Muscle of leg (tissue), 11 donors: ENCODE data around the gene TCF23. TPM values are rescaled to one million over a fixed set of nuclear protein-coding genes. Genes with fewer than 3 reads are reported as not detected.
A peak's percentile ranks its signal among the peaks of the same experiment; 100 is the strongest.
"Not testable (repeated sequence)": the region's sequence is repeated elsewhere in the genome, so short reads cannot be mapped to it uniquely, and the experiment has no call there.

Source experiments
- DNase-seq: peaks from one replicate; pipeline ENCODE4 v3.0.0; 2013
- H3K27ac ChIP-seq: one replicate; pipeline ENCODE4 v1.5.1; 2013; ENCODE audit warnings: mild to moderate bottlenecking, low read length, control low read depth
- H3K27me3 ChIP-seq: one replicate; pipeline ENCODE4 v1.6.1; 2013; ENCODE audit warnings: low read length; ENCODE audit not compliant: control insufficient read depth, insufficient read depth
- H3K36me3 ChIP-seq: one replicate; pipeline ENCODE4 v1.6.1; 2013; ENCODE audit warnings: low read length; ENCODE audit not compliant: control insufficient read depth, insufficient read depth
- H3K4me1 ChIP-seq: one replicate; pipeline ENCODE4 v1.6.1; 2013; ENCODE audit warnings: low read length; ENCODE audit not compliant: control insufficient read depth, insufficient read depth
- H3K4me3 ChIP-seq: one replicate; pipeline ENCODE4 v1.5.1; 2013; ENCODE audit warnings: low read length, control low read depth
- H3K9me3 ChIP-seq: replicated peaks from 2 replicates; pipeline ENCODE4 v1.6.1; 2013; ENCODE audit warnings: low read depth, low read length; ENCODE audit not compliant: control insufficient read depth
- WGBS: methylation state at CpG from one replicate; pipeline ENCODE4 v1.1.5; 2013; ENCODE audit warnings: missing lambda C conversion rate; ENCODE audit not compliant: insufficient coverage; 5-methylcytosine and 5-hydroxymethylcytosine counted together
- polyA plus RNA-seq, 8 donors: library from polyadenylated mRNA; unstranded; fragments of 120-200 nt; gene quantifications; one replicate each; pipeline versions ENCODE4 v1.2.1 to v1.2.3, GENCODE V29; 2013; ENCODE audit warnings: inconsistent platforms in 1 of 8, low replicate concordance in 1 of 8; ENCODE audit not compliant: insufficient read length in 8 of 8, insufficient read depth in 1 of 8
- total RNA-seq: library from RNA; stranded (reverse); fragments of 120-200 nt; gene quantifications from one replicate; pipeline ENCODE4 v1.2.4, GENCODE V29; 2013

The TCF23 gene
- total and polyA plus RNA-seq, 9 donors: 0.09 to 0.39 (median 0.31) TPM

DNA sequence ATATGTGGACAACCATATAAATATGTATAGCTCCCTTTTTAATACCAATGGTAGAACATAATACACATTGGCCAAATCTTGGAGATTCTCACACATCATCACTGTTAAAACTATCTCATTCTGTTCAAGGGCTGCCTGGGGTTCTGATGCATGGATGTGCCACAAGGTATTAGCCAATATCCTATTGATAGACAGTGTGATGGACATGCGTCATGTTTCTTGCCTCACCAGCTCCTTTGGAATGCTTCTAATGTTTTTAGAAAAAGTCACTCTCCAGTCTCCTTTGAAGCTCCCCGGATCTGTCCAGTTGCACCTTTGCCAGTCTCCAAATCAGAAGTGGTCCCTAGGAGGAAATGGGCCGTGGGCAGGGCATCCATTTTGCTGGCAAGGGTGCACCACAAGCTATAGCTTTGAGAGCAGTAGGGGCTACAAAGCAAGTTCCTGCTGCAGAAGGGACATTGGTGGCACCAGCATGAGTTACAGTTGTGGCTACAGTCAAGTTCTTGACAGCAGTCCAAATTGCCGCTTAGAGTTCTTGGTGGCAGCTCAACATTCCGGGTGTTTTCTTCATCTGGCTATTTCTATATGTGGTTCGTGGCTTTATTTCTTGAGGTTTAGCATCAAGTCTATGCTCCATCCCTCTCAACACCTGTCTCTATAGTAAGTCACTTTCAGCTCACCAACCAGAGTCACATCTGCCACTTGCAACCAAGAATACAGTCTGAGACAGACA, 38.0 kb downstream of the TCF23 start:
- Histone ChIP-seq H3K4me1 (no peaks in the 10 kb centered on the region), H3K27ac (no peak overlapping the region), H3K36me3 (no peaks in the 10 kb centered on the region), H3K4me3 (no peak overlapping the region), H3K27me3 (peaks cover 2% of the 10 kb centered on the region), H3K9me3 (no peaks in the 10 kb centered on the region)
- 86% methylated on average over 2 of the region's 6 CpGs for WGBS
- DNase-seq: no peak

DNA sequence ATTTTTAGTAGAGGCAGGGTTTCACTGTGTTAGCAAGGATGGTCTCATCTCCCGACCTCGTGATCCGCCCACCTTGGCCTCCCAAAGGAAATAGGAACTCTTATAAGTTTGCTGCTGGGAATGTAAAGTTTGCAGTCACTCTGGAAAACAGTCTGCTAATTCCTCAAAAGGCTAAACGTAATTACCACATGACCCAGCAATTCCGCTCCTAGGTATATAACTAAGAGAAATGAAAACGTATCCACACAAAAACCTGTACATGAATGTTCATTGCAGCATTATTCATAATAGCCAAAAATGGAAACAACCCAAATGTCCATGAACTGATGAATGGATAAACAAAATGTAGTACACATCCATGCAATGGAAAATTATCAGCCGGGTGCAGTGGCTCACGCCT, 41.2 kb downstream of the TCF23 start:
- H3K27me3 ChIP-seq: no peaks in the 10 kb centered on the region
- H3K4me3 ChIP-seq: no peak overlapping the region
- no peaks in the 10 kb centered on the region for H3K4me1 ChIP-seq
- H3K27ac ChIP-seq: no peak overlapping the region
- no peaks in the 10 kb centered on the region for H3K9me3 ChIP-seq
- no peak for DNase-seq
- H3K36me3 ChIP-seq: no peaks in the 10 kb centered on the region
- 100% methylated on average over 1 of the region's 8 CpGs for WGBS

DNA sequence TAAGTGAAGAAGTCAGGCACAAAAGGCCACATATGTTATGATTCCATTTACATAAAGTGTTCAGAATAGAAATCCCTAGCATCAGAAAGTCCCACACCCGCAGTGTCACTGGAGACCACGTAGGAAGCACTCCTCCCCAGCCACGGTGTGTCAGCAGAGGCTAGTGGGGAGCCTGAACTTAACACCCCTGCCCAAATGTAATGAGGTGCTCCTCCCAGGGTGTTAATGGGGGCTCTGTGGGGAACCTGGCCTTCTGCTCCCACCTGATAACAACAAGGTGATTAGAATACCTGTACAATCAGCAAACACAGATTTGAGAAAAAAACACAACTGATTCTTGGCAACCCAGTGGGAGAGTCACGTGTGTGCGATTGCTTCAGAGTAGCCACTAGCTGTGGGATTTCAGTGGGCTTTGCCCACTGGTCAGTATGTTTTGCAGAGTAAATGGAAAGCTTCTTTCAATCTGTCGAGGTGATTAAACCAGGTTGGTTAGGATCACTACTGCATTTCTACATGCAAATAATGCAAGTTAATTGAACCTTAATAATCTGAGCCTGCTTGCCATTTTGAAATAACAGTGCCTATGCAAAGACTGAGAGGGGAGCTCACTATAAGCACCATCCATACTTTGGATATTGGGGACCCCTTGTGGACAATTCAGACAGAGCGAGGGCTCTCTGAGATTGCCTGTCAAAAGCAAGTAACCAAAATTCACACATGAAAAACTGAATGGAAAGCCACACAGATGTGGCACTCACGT, 42.4 kb downstream of the TCF23 start:
- Histone ChIP-seq H3K36me3 (no peaks in the 10 kb centered on the region), H3K27me3 (no peaks in the 10 kb centered on the region), H3K4me3 (no peak overlapping the region), H3K4me1 (no peaks in the 10 kb centered on the region), H3K9me3 (no peaks in the 10 kb centered on the region), H3K27ac (no peak overlapping the region)
- DNase-seq: peak; percentile 77
- 44% methylated on average over 3 of the region's 8 CpGs for WGBS

DNA sequence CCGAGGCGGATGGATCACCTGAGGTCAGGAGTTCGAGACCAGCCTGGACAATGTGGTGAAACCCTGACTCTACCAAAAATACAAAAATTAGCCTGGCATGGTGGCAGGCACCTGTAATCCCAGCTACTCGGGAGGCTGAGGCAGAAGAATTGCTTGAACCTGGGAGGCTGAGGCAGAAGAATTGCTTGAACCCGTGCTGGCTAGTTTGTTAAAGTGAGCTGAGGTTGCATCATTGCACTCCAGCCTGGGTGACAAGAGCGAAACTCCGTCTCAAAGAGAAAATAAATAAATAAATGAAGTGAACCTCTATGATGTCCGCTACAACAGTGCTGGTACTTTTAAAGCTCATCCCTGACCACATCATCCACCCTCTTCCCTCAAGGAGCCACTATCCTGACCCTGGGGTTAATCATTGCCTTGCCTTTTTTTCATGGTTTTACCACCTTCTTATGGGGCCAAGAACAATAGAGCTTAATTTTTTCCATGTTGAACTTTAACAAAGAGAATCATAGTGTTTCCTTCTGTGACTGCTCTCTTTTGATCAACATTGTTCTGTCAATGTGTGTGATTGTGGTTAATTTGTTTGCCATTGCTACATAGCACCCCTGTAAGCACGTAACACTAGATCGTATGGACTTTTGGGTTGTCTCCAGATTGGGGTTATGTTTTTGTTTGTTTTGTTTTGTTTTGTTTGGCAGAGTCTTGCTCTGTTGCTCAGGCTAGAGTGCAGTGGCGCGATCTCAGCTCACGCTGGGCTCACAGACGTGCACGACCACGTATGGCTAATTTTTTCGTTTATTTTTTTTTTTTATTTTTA, 45.9 kb downstream of the TCF23 start:
- Histone ChIP-seq H3K9me3 (no peaks in the 10 kb centered on the region), H3K27me3 (no peaks in the 10 kb centered on the region), H3K4me3 (no peak overlapping the region), H3K4me1 (no peaks in the 10 kb centered on the region), H3K36me3 (peaks cover 6% of the 10 kb centered on the region), H3K27ac (no peak overlapping the region)
- no peak for DNase-seq
- WGBS: 79% methylated on average over 5 of the region's 17 CpGs

DNA sequence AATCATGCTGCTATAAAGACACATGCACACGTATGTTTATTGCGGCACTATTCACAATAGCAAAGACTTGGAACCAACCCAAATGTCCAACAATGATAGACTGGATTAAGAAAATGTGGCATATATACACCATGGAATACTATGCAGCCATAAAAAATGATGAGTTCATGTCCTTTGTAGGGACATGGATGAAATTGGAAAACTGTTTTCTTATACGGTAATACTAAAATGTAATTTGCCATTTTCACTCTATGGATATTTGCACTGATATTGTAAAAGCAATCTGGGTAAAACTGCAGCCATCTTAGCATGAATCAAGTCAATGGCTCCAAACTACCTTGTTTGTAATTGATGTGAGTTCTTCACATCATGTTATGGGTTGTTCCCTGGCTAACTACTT, 47.0 kb downstream of the TCF23 start:
- not testable (repeated sequence) for DNase-seq, H3K4me1 ChIP-seq, H3K27ac ChIP-seq, H3K27me3 ChIP-seq, H3K9me3 ChIP-seq, H3K4me3 ChIP-seq
- no CpG with 5 or more reads among the region's 3 CpGs for WGBS
- peaks cover 11% of the 10 kb centered on the region for H3K36me3 ChIP-seq

DNA sequence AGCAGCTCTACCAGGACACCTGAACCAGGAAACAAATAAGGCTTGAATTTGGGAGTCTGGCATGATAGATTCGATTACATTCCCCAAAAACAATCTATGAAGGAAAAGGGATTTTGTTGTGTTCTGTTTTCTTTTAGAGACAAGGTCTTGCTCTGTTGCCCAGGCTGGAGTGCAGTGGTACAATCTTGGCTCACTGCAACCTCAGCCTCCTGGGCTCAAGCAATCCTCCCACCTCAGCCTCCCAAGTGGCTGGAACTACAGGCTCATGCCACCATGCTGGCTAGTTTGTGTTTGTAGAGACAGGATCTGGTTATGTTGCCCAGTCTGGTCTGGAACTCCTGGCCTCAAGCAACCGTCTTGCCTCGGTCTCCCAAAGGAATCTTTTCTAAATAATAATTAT, 49.3 kb downstream of the TCF23 start:
- H3K4me3 ChIP-seq, DNase-seq, H3K27me3 ChIP-seq, H3K9me3 ChIP-seq, H3K27ac ChIP-seq, H3K4me1 ChIP-seq: not testable (repeated sequence)
- WGBS: no CpG with 5 or more reads among the region's 3 CpGs
- H3K36me3 ChIP-seq: peaks cover 29% of the 10 kb centered on the region

DNA sequence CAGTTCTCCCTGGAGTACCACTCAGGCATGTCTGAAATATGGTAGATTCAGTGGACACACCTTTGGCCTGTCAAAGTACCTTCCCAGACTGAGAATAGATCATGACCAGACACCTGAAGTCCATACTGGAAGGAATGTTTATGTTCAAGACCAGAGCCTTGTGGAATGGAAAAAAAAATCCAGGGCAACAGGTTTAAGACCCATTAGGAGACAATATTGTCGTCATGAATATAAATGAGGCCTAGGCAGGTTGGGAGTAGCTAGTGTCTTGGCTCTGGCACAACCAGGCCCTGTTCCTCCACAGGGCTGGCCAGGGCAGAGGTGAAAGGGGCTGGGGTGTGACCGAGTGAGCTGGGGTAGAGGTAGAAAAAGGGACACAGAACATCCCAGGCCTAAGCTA, 49.8 kb downstream of the TCF23 start:
- H3K9me3 ChIP-seq: no peaks in the 10 kb centered on the region
- H3K27ac ChIP-seq: no peak overlapping the region
- DNase-seq: no peak
- H3K27me3 ChIP-seq: no peaks in the 10 kb centered on the region
- H3K4me1 ChIP-seq: no peaks in the 10 kb centered on the region
- 66% methylated on average over 2 of the region's 2 CpGs for WGBS
- H3K36me3 ChIP-seq: peaks cover 34% of the 10 kb centered on the region
- H3K4me3 ChIP-seq: no peak overlapping the region

DNA sequence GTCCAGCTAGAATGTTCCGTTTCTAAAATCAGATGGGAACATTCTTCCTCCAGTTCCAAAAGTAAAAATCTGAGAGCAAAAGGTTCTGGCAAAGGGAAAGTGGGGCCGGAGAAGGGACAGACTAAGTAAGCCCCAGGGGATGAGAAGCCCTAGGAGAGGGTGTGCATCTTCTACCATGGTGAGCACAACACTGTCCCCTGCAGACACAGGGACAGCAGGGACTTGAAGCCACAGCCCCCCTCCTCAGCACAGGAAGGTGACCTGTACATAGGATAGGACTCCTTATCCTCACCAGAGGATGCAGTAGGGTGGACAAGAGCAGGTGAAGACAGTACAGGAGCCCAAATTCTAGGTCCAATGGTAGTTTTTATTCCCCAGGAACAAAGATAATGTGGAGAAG, 50.4 kb downstream of the TCF23 start:
- no peak for DNase-seq
- Histone ChIP-seq H3K4me3 (no peak overlapping the region), H3K27me3 (no peaks in the 10 kb centered on the region), H3K27ac (no peak overlapping the region), H3K4me1 (no peaks in the 10 kb centered on the region), H3K36me3 (peaks cover 40% of the 10 kb centered on the region), H3K9me3 (no peaks in the 10 kb centered on the region)
- 60% methylated on average over 1 of the region's 2 CpGs for WGBS

DNA sequence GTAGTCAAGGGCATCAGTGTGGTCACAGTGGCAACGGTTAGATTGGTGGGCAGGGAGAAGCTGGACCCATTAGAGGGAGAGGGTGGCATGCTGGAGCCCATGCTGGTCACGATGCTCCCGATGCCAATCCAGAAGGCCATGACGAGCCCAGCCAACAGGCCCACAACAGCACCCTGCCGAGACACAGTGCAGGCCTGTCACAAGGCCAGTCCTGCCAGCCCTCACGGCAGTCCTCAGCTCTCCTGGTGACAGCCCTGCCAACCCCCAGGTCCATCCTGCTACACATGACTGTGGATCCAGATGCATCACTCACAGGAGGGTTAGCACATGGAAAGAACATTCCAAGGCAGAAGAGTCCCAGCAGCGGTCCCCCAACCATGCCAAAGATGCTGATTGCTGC, 52.9 kb downstream of the TCF23 start:
- Histone ChIP-seq H3K9me3 (no peaks in the 10 kb centered on the region), H3K4me3 (no peak overlapping the region), H3K27ac (no peak overlapping the region), H3K27me3 (no peaks in the 10 kb centered on the region), H3K4me1 (no peaks in the 10 kb centered on the region), H3K36me3 (peaks cover 63% of the 10 kb centered on the region)
- no peak for DNase-seq
- WGBS: 98% methylated on average over 6 of the region's 7 CpGs

DNA sequence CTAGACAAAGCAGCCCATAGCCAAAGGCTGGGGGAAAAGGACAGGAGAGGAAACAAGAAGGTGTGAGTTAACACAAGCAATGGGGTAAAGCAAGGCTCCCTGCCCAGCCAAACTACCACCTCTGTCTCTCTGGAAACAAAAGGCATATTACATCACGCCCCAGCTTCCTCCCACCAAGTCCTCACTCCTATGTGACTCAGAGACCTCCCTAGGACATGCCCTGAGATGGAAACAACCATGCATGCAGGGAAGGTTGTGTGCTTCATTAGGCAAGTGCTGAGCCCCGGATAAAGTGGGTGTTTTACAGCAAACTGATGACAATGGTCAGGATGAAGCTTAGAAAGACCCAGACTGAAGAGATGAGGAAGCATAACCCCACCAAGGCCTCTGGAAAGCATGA, 54.0 kb downstream of the TCF23 start:
- no peak for DNase-seq
- Histone ChIP-seq H3K4me3 (no peak overlapping the region), H3K4me1 (no peaks in the 10 kb centered on the region), H3K27me3 (no peaks in the 10 kb centered on the region), H3K36me3 (peaks cover 72% of the 10 kb centered on the region), H3K9me3 (no peaks in the 10 kb centered on the region), H3K27ac (no peak overlapping the region)
- WGBS: 60% methylated on average over 1 of the region's 2 CpGs
